Suprapubic skin (tissue), 3 donors: ENCODE data around the gene CCDC60.

ENCODE experiments used
- EP300 ChIP-seq: sonication (generic); formaldehyde crosslinking; IDR thresholded peaks from one replicate; pipeline ENCODE4 v1.6.1; 2017; ENCODE audit warnings: antibody characterized with exemption
- POLR2A ChIP-seq, 2 donors: fragments of 450-650 bp; IDR thresholded peaks; one replicate each; pipeline ENCODE4 v1.6.1; 2017; ENCODE audit warnings: antibody characterized with exemption in 2 of 2, mild to moderate bottlenecking in 2 of 2, moderate library complexity in 2 of 2
- TF ChIP-seq, protein P1 (sequence below), 2 donors: fragments of 200-600 bp in 1 of 2; fragments of 450-650 bp in 1 of 2; sonication (generic) in 1 of 2; IDR thresholded peaks; one replicate each; pipeline ENCODE4 v1.5.1; 2016 to 2019; ENCODE audit warnings: antibody characterized with exemption in 2 of 2, mild to moderate bottlenecking in 1 of 2, moderate library complexity in 1 of 2

GRCh38 chr12:119320678-119321077 is 13.9 kb upstream of the CCDC60 start:
- TF ChIP-seq EP300 (no peak), POLR2A (IDR thresholded peaks at IDR 0.05) (no peak)
- TF ChIP-seq, protein P1, sequence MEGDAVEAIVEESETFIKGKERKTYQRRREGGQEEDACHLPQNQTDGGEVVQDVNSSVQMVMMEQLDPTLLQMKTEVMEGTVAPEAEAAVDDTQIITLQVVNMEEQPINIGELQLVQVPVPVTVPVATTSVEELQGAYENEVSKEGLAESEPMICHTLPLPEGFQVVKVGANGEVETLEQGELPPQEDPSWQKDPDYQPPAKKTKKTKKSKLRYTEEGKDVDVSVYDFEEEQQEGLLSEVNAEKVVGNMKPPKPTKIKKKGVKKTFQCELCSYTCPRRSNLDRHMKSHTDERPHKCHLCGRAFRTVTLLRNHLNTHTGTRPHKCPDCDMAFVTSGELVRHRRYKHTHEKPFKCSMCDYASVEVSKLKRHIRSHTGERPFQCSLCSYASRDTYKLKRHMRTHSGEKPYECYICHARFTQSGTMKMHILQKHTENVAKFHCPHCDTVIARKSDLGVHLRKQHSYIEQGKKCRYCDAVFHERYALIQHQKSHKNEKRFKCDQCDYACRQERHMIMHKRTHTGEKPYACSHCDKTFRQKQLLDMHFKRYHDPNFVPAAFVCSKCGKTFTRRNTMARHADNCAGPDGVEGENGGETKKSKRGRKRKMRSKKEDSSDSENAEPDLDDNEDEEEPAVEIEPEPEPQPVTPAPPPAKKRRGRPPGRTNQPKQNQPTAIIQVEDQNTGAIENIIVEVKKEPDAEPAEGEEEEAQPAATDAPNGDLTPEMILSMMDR (IDR thresholded peaks at IDR 0.05) = no peak
